ENCODE measurements around the gene GNAZ. TPM values are rescaled to one million over a fixed set of nuclear protein-coding genes. Genes with fewer than 3 reads are reported as not detected.

GNAZ gene
- total RNA-seq, 2 experiments from 2014 or later = 0.28 to 0.53 TPM

DNA sequence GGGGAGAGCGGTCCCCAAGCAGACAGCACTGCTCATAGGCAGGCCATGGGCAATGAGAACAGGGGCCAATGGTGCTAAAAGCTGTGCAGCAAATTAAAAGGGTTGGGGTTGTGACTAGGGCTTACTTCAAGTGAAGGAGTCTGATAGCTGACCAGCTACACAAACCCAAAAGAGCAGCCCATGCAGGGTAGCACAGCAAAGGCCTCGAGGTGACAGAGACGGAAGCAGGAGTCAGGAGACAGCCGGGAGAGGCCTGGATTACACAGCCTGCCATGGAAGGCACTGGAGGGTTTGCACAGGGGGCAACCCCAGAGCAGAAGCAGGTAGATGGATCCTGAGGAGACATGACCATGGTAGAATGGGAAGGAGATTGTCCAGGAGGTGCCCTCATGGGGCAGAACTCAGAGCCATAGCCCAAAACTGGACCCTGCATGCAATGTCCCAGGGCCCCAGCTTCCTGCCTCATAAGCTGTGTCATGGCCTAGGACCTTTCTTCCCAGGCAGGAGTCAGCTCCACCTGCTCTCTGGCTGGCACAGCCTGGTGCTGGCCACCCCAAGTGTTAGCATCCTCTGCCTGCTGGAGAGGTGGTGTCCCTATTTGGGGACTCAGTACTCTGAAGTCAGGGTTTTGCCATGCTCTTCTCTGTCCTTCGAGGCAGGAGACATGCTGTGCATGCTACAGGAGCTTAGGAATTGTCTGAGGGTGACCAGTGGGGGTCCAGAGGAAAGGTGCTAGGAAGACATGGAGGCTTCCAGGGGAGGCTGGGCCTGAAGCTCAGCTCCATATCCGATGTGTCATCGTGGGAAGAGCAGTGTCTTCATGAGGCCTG lies 38.1 kb downstream of the GNAZ start:
- Mint-ChIP-seq H3K27ac (no peak overlapping the region), H3K4me1 (no peaks in the 10 kb centered on the region), H3K27me3 (peaks cover 2% of the 10 kb centered on the region), H3K36me3 (ENCODE audit: low read depth) (no peaks in the 10 kb centered on the region), H3K4me3 (no peak overlapping the region), H3K9me3 (no peaks in the 10 kb centered on the region)
- POLR2A ChIA-PET = no interaction called here
- CTCF ChIA-PET = no interaction called here
- no peak for DNase-seq

DNA sequence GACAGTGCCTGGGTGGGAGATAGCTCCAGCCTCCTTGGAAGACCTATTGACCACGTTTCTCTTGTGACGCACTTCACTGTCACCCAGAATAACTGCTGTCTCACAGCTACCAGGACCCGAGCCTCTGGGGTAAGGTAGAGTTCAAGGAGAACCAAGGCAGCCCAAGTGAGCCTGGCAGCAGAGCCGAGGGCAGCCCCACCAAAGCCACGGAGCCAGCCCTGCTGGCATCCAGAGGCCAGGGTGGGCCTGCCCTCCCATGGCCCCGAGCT lies 38.7 kb downstream of the GNAZ start:
- Mint-ChIP-seq H3K4me3 (no peak overlapping the region), H3K9me3 (no peaks in the 10 kb centered on the region), H3K27me3 (peaks cover 2% of the 10 kb centered on the region), H3K36me3 (ENCODE audit: low read depth) (no peaks in the 10 kb centered on the region), H3K27ac (no peak overlapping the region), H3K4me1 (no peaks in the 10 kb centered on the region)
- POLR2A ChIA-PET = no interaction called here
- CTCF ChIA-PET = no interaction called here
- no peak for DNase-seq

DNA sequence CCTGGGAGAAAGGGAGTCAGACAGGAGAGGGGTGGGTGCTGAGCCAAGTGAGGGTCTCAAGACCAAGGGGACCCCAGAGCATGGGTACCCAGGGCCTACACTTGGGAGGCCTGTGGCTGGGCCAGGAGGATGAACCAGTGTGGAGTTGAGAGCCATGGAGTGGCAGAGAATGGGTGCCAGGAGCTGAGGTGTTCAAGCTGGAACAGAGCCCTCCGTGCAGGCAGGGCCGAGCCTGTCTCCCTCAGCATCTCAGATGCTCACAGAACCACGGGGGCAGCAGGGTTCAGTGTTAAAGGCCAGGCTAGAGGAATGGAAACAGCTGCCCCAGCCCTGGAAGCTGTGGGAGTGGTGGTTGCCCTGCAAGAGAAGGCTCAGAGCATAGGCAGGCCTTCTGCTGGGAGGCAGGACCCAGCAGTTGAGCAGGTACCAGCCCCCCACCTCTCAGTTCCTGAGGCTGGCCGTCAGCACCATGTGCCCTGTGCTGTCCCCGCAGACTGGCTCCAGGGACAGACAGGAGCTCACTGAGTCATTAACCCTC lies 39.2 kb downstream of the GNAZ start:
- peaks cover 2% of the 10 kb centered on the region for H3K27me3 Mint-ChIP-seq
- no peak for DNase-seq
- ChIA-PET CTCF (no interaction called here), POLR2A (no interaction called here)
- H3K4me3 Mint-ChIP-seq = no peak overlapping the region
- H3K4me1 Mint-ChIP-seq = no peaks in the 10 kb centered on the region
- H3K36me3 Mint-ChIP-seq (ENCODE audit: low read depth) = no peaks in the 10 kb centered on the region
- H3K27ac Mint-ChIP-seq = no peak overlapping the region
- no peaks in the 10 kb centered on the region for H3K9me3 Mint-ChIP-seq

DNA sequence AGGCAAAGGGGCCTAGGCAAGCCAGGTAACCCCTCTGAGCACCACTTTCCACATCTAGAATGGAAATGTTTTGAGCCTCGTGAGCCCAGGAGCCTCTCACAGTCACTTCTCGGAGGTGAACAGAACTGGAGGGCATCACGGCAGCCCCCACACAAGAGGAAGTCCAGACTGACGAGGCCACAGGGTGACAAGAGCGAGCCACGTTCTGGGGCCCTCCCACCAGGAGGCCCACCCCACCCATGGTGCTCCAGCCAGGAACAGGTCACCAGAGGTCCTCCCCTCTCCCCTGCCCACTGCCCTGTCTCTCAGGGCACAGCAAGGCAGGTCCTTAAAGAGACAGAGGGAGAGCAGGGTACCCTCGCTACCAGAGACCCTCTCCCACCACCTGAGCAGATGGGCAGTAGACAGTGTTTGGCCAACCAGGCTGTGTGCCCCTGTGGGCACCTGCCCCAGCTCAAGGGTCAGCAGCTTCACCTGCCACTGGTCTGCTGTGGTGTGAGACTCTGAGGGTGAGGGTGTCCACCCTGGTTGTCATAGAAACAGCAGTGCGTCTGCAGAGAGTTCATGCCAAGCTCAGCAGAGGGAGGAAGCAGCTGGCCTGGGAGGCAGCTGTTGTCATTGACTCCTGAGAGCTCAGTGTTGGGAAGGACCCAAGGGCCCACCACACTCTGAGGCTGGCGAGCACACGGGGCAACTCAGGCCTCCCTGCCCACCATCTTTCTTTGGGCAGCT lies 40.0 kb downstream of the GNAZ start:
- H3K27me3 Mint-ChIP-seq = peaks cover 2% of the 10 kb centered on the region
- no peaks in the 10 kb centered on the region for H3K9me3 Mint-ChIP-seq
- no peak overlapping the region for H3K4me3 Mint-ChIP-seq
- H3K4me1 Mint-ChIP-seq = no peaks in the 10 kb centered on the region
- ChIA-PET CTCF (no interaction called here), POLR2A (no interaction called here)
- no peak overlapping the region for H3K27ac Mint-ChIP-seq
- DNase-seq = no peak
- no peaks in the 10 kb centered on the region for H3K36me3 Mint-ChIP-seq (ENCODE audit: low read depth)

DNA sequence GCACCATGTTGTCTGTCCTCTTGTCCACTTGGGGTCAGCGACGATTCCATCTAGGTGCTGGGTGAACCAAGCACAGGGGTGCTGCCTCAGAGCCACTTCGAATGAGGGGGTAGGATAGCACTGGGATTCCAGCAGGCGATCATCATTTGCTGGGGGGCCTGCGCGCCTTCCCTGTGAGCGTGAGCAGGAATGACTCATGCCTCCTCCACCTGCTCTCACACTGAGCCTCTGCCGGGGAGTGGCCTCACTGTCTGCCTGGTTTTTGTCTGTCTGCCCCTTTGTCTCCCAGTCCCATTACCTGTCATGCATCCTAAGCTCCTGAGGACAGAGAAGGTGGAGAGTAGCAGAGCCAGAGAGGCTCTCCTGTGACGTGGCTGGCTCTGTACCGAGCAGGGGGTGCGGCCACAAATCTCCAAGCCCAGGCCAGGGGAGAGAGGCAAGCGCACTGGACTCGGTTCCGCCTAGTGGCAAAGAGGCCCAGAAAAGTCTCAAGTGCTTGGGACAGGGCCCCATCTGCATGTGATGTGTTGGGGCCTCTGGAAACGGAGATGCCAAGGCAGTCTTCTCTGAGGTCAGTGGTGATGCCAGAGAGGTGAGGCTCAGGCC lies 40.7 kb downstream of the GNAZ start:
- no peaks in the 10 kb centered on the region for H3K9me3 Mint-ChIP-seq
- peaks cover 2% of the 10 kb centered on the region for H3K27me3 Mint-ChIP-seq
- no peak overlapping the region for H3K27ac Mint-ChIP-seq
- H3K36me3 Mint-ChIP-seq (ENCODE audit: low read depth) = no peaks in the 10 kb centered on the region
- no peaks in the 10 kb centered on the region for H3K4me1 Mint-ChIP-seq
- POLR2A ChIA-PET = no interaction called here
- CTCF ChIA-PET = no interaction called here
- DNase-seq = no peak
- H3K4me3 Mint-ChIP-seq = no peak overlapping the region

DNA sequence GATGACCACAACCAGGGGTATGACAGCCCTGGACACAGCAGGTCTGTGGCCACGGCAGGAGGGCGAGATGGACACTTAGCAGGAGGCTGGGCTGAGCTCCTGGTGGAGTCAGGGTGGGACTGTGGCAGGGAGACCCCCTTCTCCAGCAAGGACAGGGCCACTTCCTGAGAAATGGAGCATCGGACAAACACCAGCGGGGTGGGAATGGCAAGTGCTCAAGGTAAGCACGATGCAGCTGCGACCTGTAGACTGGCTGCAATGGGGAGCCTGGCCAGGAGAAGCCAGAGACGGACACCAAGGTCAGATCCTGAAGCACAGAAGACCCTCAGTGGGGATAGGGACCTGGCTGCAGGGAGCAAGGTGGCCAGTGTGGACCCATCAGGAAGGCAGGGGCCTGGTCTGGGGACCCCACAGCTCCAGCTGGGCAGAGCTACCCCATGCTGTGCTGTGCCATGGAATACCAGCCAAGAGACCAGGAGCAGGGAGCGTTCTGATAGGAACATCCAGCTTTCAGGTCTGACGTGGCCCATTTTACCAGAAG lies 42.2 kb downstream of the GNAZ start:
- Mint-ChIP-seq H3K4me1 (no peaks in the 10 kb centered on the region), H3K27me3 (peaks cover 2% of the 10 kb centered on the region), H3K9me3 (no peaks in the 10 kb centered on the region), H3K4me3 (no peak overlapping the region), H3K36me3 (ENCODE audit: low read depth) (no peaks in the 10 kb centered on the region), H3K27ac (no peak overlapping the region)
- POLR2A ChIA-PET = interaction anchor here (1.2 kb wide), 1 partner anchor 166 kb away, joined by 3 read pairs; no protein-coding TSS in a partner anchor
- no peak for DNase-seq
- CTCF ChIA-PET = no interaction called here

DNA sequence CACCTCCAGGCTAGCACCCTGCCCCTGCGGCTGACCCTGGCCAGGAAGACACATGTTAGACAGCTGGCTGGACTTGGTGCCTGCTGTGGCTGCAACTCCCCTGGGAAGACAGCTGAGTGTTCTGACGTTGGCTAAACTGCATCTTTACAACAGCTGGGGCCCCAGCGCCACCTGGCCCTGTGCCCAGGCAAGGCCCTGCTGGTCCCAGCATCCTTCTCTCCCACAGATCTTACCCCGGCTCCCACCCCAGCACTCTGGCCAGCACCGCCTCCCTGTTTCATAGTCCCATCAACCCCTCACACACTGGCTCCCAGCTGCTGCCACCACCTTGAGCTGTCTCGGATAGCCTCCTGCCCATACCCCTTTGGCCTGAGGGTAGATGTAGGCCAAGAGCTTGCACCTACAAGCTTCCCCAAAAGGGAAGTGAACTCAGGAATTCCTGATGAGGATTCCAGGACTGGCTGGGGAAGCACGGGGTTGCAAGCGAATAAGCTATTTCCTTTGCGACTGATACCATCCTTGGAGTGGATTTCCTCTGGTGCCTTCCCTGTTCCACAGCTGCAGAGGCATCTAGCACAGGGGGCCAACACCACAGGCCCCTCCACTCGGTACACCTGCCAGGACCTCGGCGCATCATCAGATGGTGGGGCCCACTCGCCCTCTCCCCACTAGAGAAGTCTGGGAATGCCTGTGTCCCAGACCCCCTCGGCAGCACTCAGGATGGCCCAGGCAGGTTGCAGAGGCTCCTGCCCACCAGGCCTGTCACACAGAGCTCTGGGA lies 42.9 kb downstream of the GNAZ start:
- ChIA-PET POLR2A (interaction anchor here (1.0 to 1.2 kb wide), 2 partner anchors 9 to 165 kb away, joined by 3 read pairs; no protein-coding TSS in a partner anchor), CTCF (interaction anchor here (0.6 to 1.5 kb wide), 2 partner anchors 90 to 154 kb away, joined by 3 read pairs; no protein-coding TSS in a partner anchor)
- Mint-ChIP-seq H3K9me3 (no peaks in the 10 kb centered on the region), H3K27ac (no peak overlapping the region), H3K4me1 (no peaks in the 10 kb centered on the region), H3K36me3 (ENCODE audit: low read depth) (no peaks in the 10 kb centered on the region), H3K27me3 (peaks cover 2% of the 10 kb centered on the region), H3K4me3 (no peak overlapping the region)
- DNase-seq = no peak

DNA sequence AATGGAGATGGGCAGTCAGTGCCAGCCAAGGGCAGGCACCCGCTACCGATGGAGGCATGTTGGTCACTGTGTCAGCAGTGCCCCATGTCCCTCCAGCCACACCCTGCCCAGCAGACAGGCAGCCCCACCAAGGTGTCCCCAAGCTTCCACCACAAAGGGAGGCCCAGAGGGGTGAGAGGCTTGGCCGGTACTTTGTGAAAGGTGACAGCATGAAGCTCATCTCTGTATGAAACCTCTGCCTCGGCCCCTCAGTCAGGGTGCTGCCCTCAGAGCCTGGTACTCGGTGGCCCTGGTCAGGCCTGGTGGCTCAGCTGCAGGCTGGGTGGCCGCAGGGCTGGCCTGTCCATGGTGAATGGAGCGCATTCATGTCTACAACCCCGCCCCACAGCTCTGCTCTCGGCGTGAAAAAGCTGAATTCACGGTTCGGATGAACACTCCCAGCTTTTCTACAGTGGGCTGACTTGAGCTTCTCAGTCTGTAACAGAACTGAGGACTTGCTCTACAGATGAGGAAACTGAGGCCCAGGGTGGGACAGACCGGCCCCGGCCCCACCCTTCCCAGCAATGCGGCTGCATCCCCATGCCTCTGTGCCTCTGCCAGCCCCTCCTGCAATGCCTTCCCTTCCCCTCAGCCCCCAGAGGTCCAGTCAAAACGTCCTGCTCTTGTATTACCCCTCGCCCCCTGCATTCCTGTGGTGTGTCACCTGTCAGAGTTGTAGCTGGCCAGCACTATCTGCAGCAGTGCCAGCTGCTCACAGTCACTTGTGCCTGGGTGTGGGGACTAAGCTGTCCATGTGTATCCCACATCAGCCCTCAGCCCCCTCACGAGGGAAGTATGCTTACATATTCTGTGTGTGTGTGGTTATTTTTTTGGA lies 43.8 kb downstream of the GNAZ start:
- Mint-ChIP-seq H3K4me1 (no peaks in the 10 kb centered on the region), H3K27ac (no peak overlapping the region), H3K36me3 (ENCODE audit: low read depth) (no peaks in the 10 kb centered on the region), H3K4me3 (no peak overlapping the region), H3K27me3 (peaks cover 2% of the 10 kb centered on the region), H3K9me3 (no peaks in the 10 kb centered on the region)
- POLR2A ChIA-PET = interaction anchor here (1.0 kb wide), 1 partner anchor 10 kb away, joined by 3 read pairs; no protein-coding TSS in a partner anchor
- CTCF ChIA-PET = interaction anchor here (0.6 to 1.5 kb wide), 2 partner anchors 89 to 154 kb away, joined by 3 read pairs; no protein-coding TSS in a partner anchor
- no peak for DNase-seq

DNA sequence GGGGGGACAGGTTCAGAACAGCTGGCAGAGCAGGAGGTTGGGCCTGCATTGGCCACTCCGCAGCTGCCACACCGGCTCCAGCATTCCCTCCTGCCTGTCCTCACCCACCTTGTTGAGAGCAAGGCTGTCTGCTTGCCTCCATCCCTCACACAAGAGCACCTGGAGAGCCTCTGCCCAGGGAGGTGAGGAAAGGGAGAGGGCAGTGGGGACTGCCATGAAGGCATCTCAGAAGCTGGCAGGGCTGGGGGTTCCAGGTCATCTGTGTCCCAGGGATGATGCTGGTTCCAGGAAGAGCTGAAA lies 44.4 kb downstream of the GNAZ start:
- ChIA-PET POLR2A (no interaction called here), CTCF (interaction anchor here (1.5 kb wide), 1 partner anchor 155 kb away, joined by 3 read pairs; no protein-coding TSS in a partner anchor)
- peaks cover 2% of the 10 kb centered on the region for H3K27me3 Mint-ChIP-seq
- peaks cover 5% of the 10 kb centered on the region for H3K4me1 Mint-ChIP-seq
- no peak for DNase-seq
- no peak overlapping the region for H3K4me3 Mint-ChIP-seq
- no peak overlapping the region for H3K27ac Mint-ChIP-seq
- H3K36me3 Mint-ChIP-seq (ENCODE audit: low read depth) = no peaks in the 10 kb centered on the region
- no peaks in the 10 kb centered on the region for H3K9me3 Mint-ChIP-seq

DNA sequence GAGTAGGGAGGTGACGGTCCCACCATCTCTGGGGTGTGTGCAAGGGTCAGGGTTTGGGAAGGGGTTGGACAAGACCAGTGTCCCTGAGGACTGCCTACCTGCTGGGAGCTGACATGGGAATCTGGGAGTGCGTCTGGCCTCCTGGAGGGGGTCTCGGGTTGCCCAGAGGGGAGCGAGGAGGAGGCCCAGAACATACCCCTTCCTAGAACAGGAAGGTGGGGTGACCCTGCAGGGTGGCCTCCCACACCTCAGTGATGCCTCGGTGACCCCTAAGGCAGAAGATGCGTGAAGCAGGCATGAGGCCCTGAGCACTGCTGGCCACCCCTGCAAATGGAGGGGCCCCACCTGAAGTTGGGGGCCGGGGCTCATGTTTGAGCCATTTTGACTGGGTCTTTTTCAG lies 45.0 kb downstream of the GNAZ start:
- Mint-ChIP-seq H3K27me3 (peaks cover 2% of the 10 kb centered on the region), H3K36me3 (ENCODE audit: low read depth) (no peaks in the 10 kb centered on the region), H3K9me3 (no peaks in the 10 kb centered on the region), H3K4me1 (peaks cover 9% of the 10 kb centered on the region), H3K27ac (no peak overlapping the region), H3K4me3 (no peak overlapping the region)
- ChIA-PET POLR2A (no interaction called here), CTCF (no interaction called here)
- DNase-seq = no peak

DNA sequence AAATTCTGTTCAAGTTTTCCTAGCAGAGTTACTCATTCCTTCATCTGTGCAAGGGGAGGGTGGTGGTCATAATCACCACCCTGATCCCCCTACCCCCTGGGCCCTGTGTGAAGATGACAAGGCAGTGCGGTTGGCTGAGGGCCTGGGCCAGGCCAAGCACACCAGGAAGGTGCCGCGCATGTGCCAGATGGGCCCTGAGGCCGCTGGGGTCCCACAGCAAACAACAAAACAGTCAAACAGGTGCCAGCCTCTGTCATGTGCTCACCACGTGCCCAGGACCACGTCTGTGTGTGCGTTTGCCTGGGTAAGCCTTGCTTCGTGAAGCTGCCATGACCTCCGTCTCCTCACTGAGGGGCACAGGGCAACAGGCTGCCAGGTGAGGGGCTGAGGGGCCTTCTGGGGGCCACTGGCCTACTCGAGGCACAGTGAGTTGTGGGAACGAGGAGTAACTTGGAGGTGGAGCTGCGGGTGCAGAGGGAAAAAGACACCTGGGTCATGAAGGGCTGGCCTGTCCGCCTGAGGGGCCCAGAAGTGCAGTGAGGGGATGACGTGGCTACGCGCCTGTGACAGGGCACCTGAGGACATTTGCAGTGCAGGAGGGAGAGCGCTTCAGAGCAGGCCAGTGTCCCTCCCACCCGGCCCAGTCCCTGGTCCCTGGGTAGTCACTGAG lies 45.6 kb downstream of the GNAZ start:
- POLR2A ChIA-PET = no interaction called here
- no peak for DNase-seq
- CTCF ChIA-PET = no interaction called here
- Mint-ChIP-seq H3K27ac (no peak overlapping the region), H3K4me1 (peaks cover 12% of the 10 kb centered on the region), H3K9me3 (no peaks in the 10 kb centered on the region), H3K4me3 (no peak overlapping the region), H3K27me3 (peaks cover 2% of the 10 kb centered on the region), H3K36me3 (ENCODE audit: low read depth) (no peaks in the 10 kb centered on the region)
